K562 (cell line): ENCODE results near the gene GMPR. TPM values are rescaled to one million over a fixed set of nuclear protein-coding genes. Genes with fewer than 3 reads are reported as not detected.

Experiments used
- ATF2 ChIP-seq: sonication (generic); formaldehyde crosslinking; IDR thresholded peaks from 2 replicates; pipeline ENCODE4 v1.8.1; 2022; ENCODE audit warnings: missing genetic modification reagents
- FOS ChIP-seq: IDR thresholded peaks from 3 replicates; pipeline ENCODE4 v1.6.1; 2011; ENCODE audit not compliant: insufficient read length; ENCODE audit errors: extremely low read depth
- GABPB2 ChIP-seq: fragments of 250-450 bp; sonication (Bioruptor Pico); conservative IDR thresholded peaks from 2 replicates; pipeline ENCODE4 v1.5.1; 2021; ENCODE audit warnings: mild to moderate bottlenecking
- GATAD2B ChIP-seq: fragments of 450-650 bp; IDR thresholded peaks from 2 replicates; pipeline ENCODE4 v1.6.1; 2017; ENCODE audit warnings: mild to moderate bottlenecking, borderline replicate concordance
- GTF2E2 ChIP-seq: fragments of 200-800 bp; sonication (Bioruptor generic); IDR thresholded peaks from 2 replicates; pipeline ENCODE4 v1.6.1; 2016; ENCODE audit warnings: missing genetic modification characterization, missing compliant biosample characterization
- HEY1 ChIP-seq: fragments of 250-450 bp; sonication (Bioruptor Pico); IDR thresholded peaks from 2 replicates; pipeline ENCODE4 v1.5.0; 2020; ENCODE audit warnings: mild to moderate bottlenecking, moderate library complexity, borderline replicate concordance
- HNRNPH1 ChIP-seq: fragments of 200-400 bp; formaldehyde crosslinking; optimal IDR thresholded peaks from 2 replicates; pipeline ENCODE3; 2017; ENCODE audit warnings: low read depth, mild to moderate bottlenecking, low read length, moderate library complexity
- KAT8 ChIP-seq: fragments of 450-650 bp; IDR thresholded peaks from 2 replicates; pipeline ENCODE4 v1.6.1; 2016; ENCODE audit warnings: low read depth, mild to moderate bottlenecking
- KLF1 ChIP-seq: fragments of 450-650 bp; IDR thresholded peaks from 2 replicates; pipeline ENCODE4 v1.6.1; 2016; ENCODE audit warnings: missing genetic modification characterization, missing compliant biosample characterization
- LCOR ChIP-seq: sonication (generic); formaldehyde crosslinking; IDR thresholded peaks from 2 replicates; pipeline ENCODE4 v1.8.0; 2022; ENCODE audit warnings: mild to moderate bottlenecking, missing genetic modification reagents
- MAFG ChIP-seq: fragments of 450-650 bp; conservative IDR thresholded peaks from 2 replicates; pipeline ENCODE4 v1.6.1; 2016; ENCODE audit warnings: missing genetic modification characterization, missing compliant biosample characterization
- MAX ChIP-seq: sonication (generic); formaldehyde crosslinking; IDR thresholded peaks from 2 replicates; pipeline ENCODE4 v1.9.0; 2022; ENCODE audit warnings: mild to moderate bottlenecking, missing genetic modification reagents
- MEIS2 ChIP-seq: fragments of 450-650 bp; IDR thresholded peaks from 2 replicates; pipeline ENCODE4 v1.6.1; 2014; ENCODE audit warnings: mild to moderate bottlenecking; ENCODE audit not compliant: partially characterized antibody
- NCOA2 ChIP-seq, 2 experiments: fragments of 450-650 bp; IDR thresholded peaks; 2 replicates each; pipeline ENCODE4 v1.6.1; 2018; ENCODE audit warnings: mild to moderate bottlenecking in 2 of 2, moderate library complexity in 1 of 2; ENCODE audit not compliant: partially characterized antibody in 2 of 2
- NFE2L1 ChIP-seq: fragments of 450-650 bp; IDR thresholded peaks from 2 replicates; pipeline ENCODE4 v1.6.1; 2016; ENCODE audit warnings: missing genetic modification characterization, low read depth, mild to moderate bottlenecking, missing compliant biosample characterization, moderate library complexity, borderline replicate concordance
- NR3C1 ChIP-seq: sonication (generic); formaldehyde crosslinking; IDR thresholded peaks from 2 replicates; pipeline ENCODE4 v1.8.1; 2022; ENCODE audit warnings: missing genetic modification reagents
- POLR2AphosphoS5 ChIP-seq: IDR thresholded peaks from 2 replicates; pipeline ENCODE4 v1.6.1; 2011; ENCODE audit warnings: mild to moderate bottlenecking, low read depth, low read length, moderate library complexity; ENCODE audit not compliant: control insufficient read depth, insufficient read depth
- POU5F1 ChIP-seq: fragments of 150-350 bp; IDR thresholded peaks from 2 replicates; pipeline ENCODE4 v1.6.1; 2014; ENCODE audit warnings: borderline replicate concordance, low read length, low read depth, mild to moderate bottlenecking; ENCODE audit not compliant: partially characterized antibody
- PTRF ChIP-seq: fragments of 450-650 bp; IDR thresholded peaks from 2 replicates; pipeline ENCODE4 v1.6.1; 2016; ENCODE audit warnings: mild to moderate bottlenecking, missing genetic modification characterization, missing compliant biosample characterization
- SLC30A9 ChIP-seq: fragments of 250-450 bp; sonication (Bioruptor Pico); IDR thresholded peaks from 2 replicates; pipeline ENCODE4 v1.8.0; 2022; ENCODE audit warnings: mild to moderate bottlenecking, moderate library complexity
- SREBF1 ChIP-seq: fragments of 150-350 bp; IDR thresholded peaks from 2 replicates; pipeline ENCODE4 v1.6.1; 2014; ENCODE audit warnings: antibody characterized with exemption, low read depth, low read length, borderline replicate concordance
- STAG1 ChIP-seq: sonication (generic); formaldehyde crosslinking; IDR thresholded peaks from 2 replicates; pipeline ENCODE4 v1.5.0; 2020; ENCODE audit warnings: missing genetic modification reagents, borderline replicate concordance
- TBP ChIP-seq: optimal IDR thresholded peaks from 2 replicates; pipeline ENCODE3; 2011; ENCODE audit warnings: low read depth, low read length, improper control_type of control experiment
- TFAP4 ChIP-seq: sonication (generic); formaldehyde crosslinking; IDR thresholded peaks from 2 replicates; pipeline ENCODE4 v1.8.0; 2022; ENCODE audit warnings: missing genetic modification reagents, mild to moderate bottlenecking, moderate library complexity, borderline replicate concordance
- ZBTB1 ChIP-seq: sonication (generic); formaldehyde crosslinking; IDR thresholded peaks from 2 replicates; pipeline ENCODE4 v1.8.1; 2023; ENCODE audit warnings: missing genetic modification reagents, low read depth, mild to moderate bottlenecking, borderline replicate concordance
- ZKSCAN1 ChIP-seq: fragments of 150-350 bp; IDR thresholded peaks from 2 replicates; pipeline ENCODE4 v1.6.1; 2016; ENCODE audit warnings: low read depth, low read length
- ZNF175 ChIP-seq: fragments of 200-800 bp; sonication (Bioruptor generic); IDR thresholded peaks from 2 replicates; pipeline ENCODE4 v1.6.1; 2016; ENCODE audit warnings: low read depth, mild to moderate bottlenecking, missing genetic modification characterization, missing compliant biosample characterization
- ZNF445 ChIP-seq: fragments of 250-450 bp; sonication (Bioruptor Pico); IDR thresholded peaks from 2 replicates; pipeline ENCODE4 v1.4.0; 2020; ENCODE audit warnings: low read depth, mild to moderate bottlenecking, moderate library complexity
- ZNF507 ChIP-seq: conservative IDR thresholded peaks from 2 replicates; pipeline ENCODE4 v1.6.1; 2017; ENCODE audit warnings: missing genetic modification characterization, missing compliant biosample characterization
- polyA plus RNA-seq, 8 experiments: library from polyadenylated mRNA; depleted of rRNA in 4 of 8; stranded (reverse) in 5 of 8; unstranded in 3 of 8; fragments of >200 nt; fragmentation: Nextera tagmentation in 2 of 8; fragmentation: Illumina TruSeq in 1 of 8; extraction: Ambion mirVana in 2 of 8; extraction: Trizol in 1 of 8; gene quantifications; 2 replicates each; pipeline versions ENCODE4 v1.2.1 to v1.2.3, GENCODE V29; 2011 to 2014; ENCODE audit warnings: inconsistent platforms in 1 of 8, missing spikeins in 1 of 8
- total RNA-seq, 7 experiments: library from RNA; depleted of rRNA in 6 of 7; stranded (reverse); fragments of >200 nt in 6 of 7; fragmentation: Illumina TruSeq in 2 of 7; extraction: Trizol in 2 of 7; gene quantifications; 2 replicates each; pipeline versions ENCODE4 v1.2.1 to v1.2.3, GENCODE V29; 2011 to 2021; ENCODE audit warnings: low replicate concordance in 1 of 7

GMPR gene
- total and polyA plus RNA-seq, 9 of the 15 experiments (the other 6 are each of a cell fraction or from before 2014, with no cell fraction given) = 34.6 to 83.7 (median 49.8) TPM

- TF ChIP-seq NFE2L1 (no peak), NCOA2 (IDR thresholded peaks at IDR 0.05; ENCODE audit: partially characterized antibody in 2 of 2) (no peak), PTRF (tag) (no peak), MAFG (tag) (peak; percentile 81), LCOR (peak; percentile 75), POU5F1 (no peak), KAT8 (no peak), TBP (peak; percentile 64), MEIS2 (peak; percentile 94), ZBTB1 (CRISPR knock-in tag) (peak; percentile 11; the same call in 1 of the 2 replicates), SREBF1 (no peak), TFAP4 (CRISPR knock-in tag) (peak; percentile 99), FOS (peak; percentile 17), ZNF445 (CRISPR knock-in tag) (no peak), HEY1 (CRISPR knock-in tag) (no peak), POLR2AphosphoS5 (peak; percentile 48; the same call in 1 of the 2 replicates), ZNF507 (tag) (no peak), ZKSCAN1 (no peak), STAG1 (no peak), ATF2 (CRISPR knock-in tag) (no peak), GTF2E2 (tag) (no peak), GABPB2 (CRISPR knock-in tag) (no peak), SLC30A9 (no peak), GATAD2B (no peak), MAX (CRISPR knock-in tag) (peak; percentile 87), KLF1 (tag) (peak; percentile 35; the same call in 1 of the 2 replicates), NR3C1 (CRISPR knock-in tag) (no peak), ZNF175 (CRISPR knock-in tag) (peak; percentile 92), HNRNPH1 (no peak)
Observed at GRCh38 chr6:16322666-16323312, 84.4 kb downstream of the GMPR start (continued).
